Activated CD4-positive, alpha-beta T cell treated with anti-CD3 and anti-CD28 coated beads for 36 hours (primary cell): ENCODE measurements around the gene MTX1. TPM values are rescaled to one million over a fixed set of nuclear protein-coding genes. Genes with fewer than 3 reads are reported as not detected.

Experiments used
- ATAC-seq: fragments of 200-7000 bp; cut with Tn5 transposase; one replicate; pipeline ENCODE4 v1.10.0; 2021; ENCODE audit warnings: mild to moderate bottlenecking, moderate library complexity
- CTCF ChIA-PET: fragments of 350-600 bp; sonication (Branson Sonifier 250); formaldehyde crosslinking; loops from one replicate; lab custom pipeline; 2021; ENCODE audit warnings: antibody characterized with exemption; lab: Charles Lee
- POLR2A ChIA-PET: fragments of 350-600 bp; sonication (Branson Sonifier 250); formaldehyde crosslinking; loops from one replicate; lab custom pipeline; 2021; ENCODE audit warnings: antibody characterized with exemption, inconsistent platforms; lab: Charles Lee
- DNase-seq: peaks from one replicate; pipeline ENCODE4 v3.0.0-alpha.2; 2020
- H3K27ac Mint-ChIP-seq: one replicate; pipeline ENCODE4 v1.8.0; 2021; ENCODE audit warnings: mixed read lengths
- H3K27me3 Mint-ChIP-seq: one replicate; pipeline ENCODE4 v1.8.0; 2021; ENCODE audit warnings: mixed read lengths
- H3K36me3 Mint-ChIP-seq: one replicate; pipeline ENCODE4 v1.8.0; 2021; ENCODE audit warnings: low read depth, mixed read lengths
- H3K4me1 Mint-ChIP-seq: one replicate; pipeline ENCODE4 v1.8.0; 2021; ENCODE audit warnings: mixed read lengths
- H3K4me3 Mint-ChIP-seq: one replicate; pipeline ENCODE4 v1.8.0; 2021; ENCODE audit warnings: mild to moderate bottlenecking, moderate library complexity, mixed read lengths
- H3K9me3 Mint-ChIP-seq: one replicate; pipeline ENCODE4 v1.8.0; 2021; ENCODE audit warnings: low read depth, mixed read lengths
- intact Hi-C, 2 experiments: fragments of 100-400 bp; cut with DNase I in 1 of 2; cut with micrococcal nuclease in 1 of 2; formaldehyde crosslinking; loops; one replicate each; pipeline versions ENCODE4 v1.14.2 to v1.15.1; 2022 to 2024; cut with DNase I, micrococcal nuclease
- total RNA-seq, 2 experiments: library from RNA; stranded (reverse); gene quantifications; one replicate each; pipeline ENCODE4 v1.2.3, GENCODE V29; 2021

Gene MTX1
- total RNA-seq, 2 experiments from 2014 or later: 52.8 to 52.9 TPM

DNA sequence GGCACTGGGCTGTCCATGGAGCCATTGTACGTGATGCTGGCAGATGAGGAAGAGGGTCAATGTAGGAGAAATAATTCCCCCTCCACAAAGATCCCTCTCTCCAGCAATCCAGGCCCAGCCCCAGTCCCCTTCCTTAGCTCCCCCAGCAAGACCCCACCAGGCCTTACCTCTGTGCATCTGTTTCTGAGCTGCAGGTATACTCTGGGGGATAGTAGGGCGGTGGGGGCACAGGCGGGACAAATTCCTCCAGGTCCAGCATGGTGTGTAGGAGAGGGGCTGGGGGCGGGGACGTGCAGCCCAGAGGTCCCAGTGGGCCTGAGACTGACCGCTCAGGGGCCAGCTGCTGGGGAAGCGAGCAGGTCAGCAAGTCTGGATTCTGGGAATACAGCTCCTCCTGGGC lies 43.1 kb downstream of the MTX1 start:
- Mint-ChIP-seq H3K9me3 (no peaks in the 10 kb centered on the region), H3K4me3 (no peak overlapping the region), H3K4me1 (peaks cover 26% of the 10 kb centered on the region), H3K27ac (no peak overlapping the region), H3K27me3 (no peaks in the 10 kb centered on the region), H3K36me3 (peaks cover 6% of the 10 kb centered on the region)
- ATAC-seq: no peak
- no peak for DNase-seq
- CTCF ChIA-PET: interaction anchor here (0.5 to 3.5 kb wide), 40 partner anchors 8 to 686 kb away, joined by 3 to 79 read pairs (median 5); partner anchors contain the start of genes CLK2, FDPS, KRTCAP2 and MTX1
- POLR2A ChIA-PET: interaction anchor here (0.9 to 2.6 kb wide), 4 partner anchors 8 to 314 kb away, joined by 3 to 7 read pairs (median 4); partner anchors contain the start of gene CLK2
- intact Hi-C loops: no loop called here

DNA sequence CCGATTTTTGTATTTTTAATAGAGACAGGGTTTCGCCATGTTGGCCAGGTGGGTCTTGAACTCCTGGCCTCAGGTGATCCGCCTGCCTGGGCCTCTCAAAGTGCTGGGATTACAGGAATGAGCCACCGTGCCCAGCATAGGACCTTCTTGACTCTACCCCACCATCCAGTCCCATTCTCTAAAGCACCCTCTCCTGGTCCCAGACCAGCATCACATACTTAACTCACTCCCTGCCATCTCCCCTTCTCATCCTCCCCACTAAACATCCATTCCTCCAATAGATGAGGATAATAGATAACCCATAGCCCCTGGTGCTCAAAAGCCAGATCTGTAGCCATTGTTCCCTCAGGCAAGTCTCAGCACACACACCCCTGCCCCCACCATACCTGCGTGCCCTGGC lies 44.7 kb downstream of the MTX1 start:
- CTCF ChIA-PET: interaction anchor here (1.6 kb wide), 1 partner anchor 65 kb away, joined by 3 read pairs; no protein-coding TSS in a partner anchor

DNA sequence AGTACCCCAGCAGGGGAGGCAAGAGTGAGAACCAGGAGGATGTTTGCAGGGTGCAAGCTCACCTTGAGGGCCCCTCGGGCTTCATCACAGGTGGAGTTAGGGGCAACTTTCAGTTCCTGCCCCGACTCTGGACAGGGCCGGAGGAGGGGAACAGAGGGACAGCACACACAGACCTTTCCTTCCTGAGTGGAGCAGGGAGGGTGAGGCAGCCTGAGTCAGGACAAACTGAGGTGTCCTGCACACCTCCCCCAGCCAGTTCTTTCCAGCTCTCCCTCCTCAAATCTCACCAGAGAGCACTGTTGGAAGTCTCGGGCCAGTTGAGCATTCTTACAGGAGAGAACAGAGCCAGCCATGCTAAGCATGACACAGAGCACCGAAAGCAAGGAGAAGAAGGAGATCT lies 45.3 kb downstream of the MTX1 start:
- peaks cover 26% of the 10 kb centered on the region for H3K4me1 Mint-ChIP-seq
- ATAC-seq (no peak), DNase-seq (no peak)
- H3K4me3 Mint-ChIP-seq: peak overlapping the region; percentile 73
- intact Hi-C loops: no loop called here
- H3K9me3 Mint-ChIP-seq: no peaks in the 10 kb centered on the region
- POLR2A ChIA-PET: no interaction called here
- no peaks in the 10 kb centered on the region for H3K27me3 Mint-ChIP-seq
- H3K27ac Mint-ChIP-seq: no peak overlapping the region
- peaks cover 22% of the 10 kb centered on the region for H3K36me3 Mint-ChIP-seq
- CTCF ChIA-PET: interaction anchor here (1.6 kb wide), 1 partner anchor 64 kb away, joined by 3 read pairs; no protein-coding TSS in a partner anchor

More for the DNA sequence above, 44.7 kb downstream of the MTX1 start:
- H3K27me3 Mint-ChIP-seq: no peaks in the 10 kb centered on the region
- peak overlapping the region; percentile 73 for H3K4me3 Mint-ChIP-seq
- peaks cover 26% of the 10 kb centered on the region for H3K4me1 Mint-ChIP-seq
- intact Hi-C loops: no loop called here
- peaks cover 17% of the 10 kb centered on the region for H3K36me3 Mint-ChIP-seq
- POLR2A ChIA-PET: no interaction called here
- peak overlapping the region; percentile 7 for H3K27ac Mint-ChIP-seq
- ATAC-seq (no peak), DNase-seq (no peak)
- H3K9me3 Mint-ChIP-seq: no peaks in the 10 kb centered on the region

DNA sequence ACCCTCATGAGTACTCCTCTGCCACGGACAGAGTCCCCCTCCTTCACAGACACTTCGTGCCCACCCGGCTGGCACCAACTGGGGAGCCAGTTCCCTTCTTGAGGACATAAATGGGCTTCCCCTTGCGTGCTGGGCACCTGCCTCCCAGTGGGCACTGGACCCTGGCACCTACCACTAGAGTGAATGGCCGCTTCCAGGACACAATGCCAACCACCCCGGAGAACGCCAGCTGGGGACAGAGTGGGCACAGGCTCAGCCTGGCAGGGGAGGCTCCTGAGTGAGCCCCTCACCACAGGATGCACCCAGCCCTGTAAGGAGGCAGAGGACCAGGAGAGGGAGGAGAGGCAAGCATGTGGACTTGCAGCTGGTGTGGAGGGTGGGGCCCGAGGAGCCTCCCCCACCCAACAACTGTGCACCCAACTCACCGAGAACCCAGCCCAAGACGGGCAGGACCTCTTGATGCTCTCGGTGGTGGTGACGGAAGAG lies 45.8 kb downstream of the MTX1 start:
- ATAC-seq: no peak
- intact Hi-C loops: no loop called here
- DNase-seq: no peak
- Mint-ChIP-seq H3K9me3 (no peaks in the 10 kb centered on the region), H3K36me3 (peaks cover 22% of the 10 kb centered on the region), H3K4me1 (peaks cover 26% of the 10 kb centered on the region), H3K27me3 (no peaks in the 10 kb centered on the region), H3K4me3 (peak overlapping the region; percentile 73), H3K27ac (peak overlapping the region; percentile 64)
- CTCF ChIA-PET: no interaction called here
- POLR2A ChIA-PET: no interaction called here

GRCh38 chr1:155254714-155255242 lies 46.3 kb downstream of the MTX1 start:
- intact Hi-C loops: loop anchor here in 1 of 2 experiments (1.0 kb wide), 4 partner anchors 19 to 70 kb away; partner anchors contain the start of genes CLK2, FDPS and HCN3
- H3K27ac Mint-ChIP-seq: peak overlapping the region; percentile 64
- H3K27me3 Mint-ChIP-seq: no peaks in the 10 kb centered on the region
- ChIA-PET POLR2A (interaction anchor here (0.6 to 1.3 kb wide), 2 partner anchors 15 to 100 kb away, joined by 3 read pairs; no protein-coding TSS in a partner anchor), CTCF (interaction anchor here (0.9 to 1.1 kb wide), 3 partner anchors 29 to 210 kb away, joined by 3 to 4 read pairs (median 3); no protein-coding TSS in a partner anchor)
- no peak for ATAC-seq
- H3K36me3 Mint-ChIP-seq: peaks cover 24% of the 10 kb centered on the region
- H3K4me1 Mint-ChIP-seq: peaks cover 26% of the 10 kb centered on the region
- no peaks in the 10 kb centered on the region for H3K9me3 Mint-ChIP-seq
- peak overlapping the region; percentile 73 for H3K4me3 Mint-ChIP-seq
- no peak for DNase-seq

- ATAC-seq (peak; percentile 82), DNase-seq (peak; percentile 90)
- ChIA-PET CTCF (interaction anchor here (0.9 to 1.1 kb wide), 3 partner anchors 30 to 210 kb away, joined by 3 to 4 read pairs (median 3); no protein-coding TSS in a partner anchor), POLR2A (interaction anchor here (0.6 to 1.3 kb wide), 4 partner anchors 15 to 100 kb away, joined by 3 read pairs; partner anchors contain the start of gene CLK2)
- Mint-ChIP-seq H3K27me3 (no peaks in the 10 kb centered on the region), H3K27ac (peak within 1 kb of the TSS; percentile 76), H3K4me1 (peaks cover 31% of the 10 kb centered on the region), H3K9me3 (no peaks in the 10 kb centered on the region), H3K4me3 (peak within 1 kb of the TSS; percentile 73), H3K36me3 (peaks cover 30% of the 10 kb centered on the region)
- intact Hi-C loops: loop anchor here in 1 of 2 experiments (1.0 kb wide), 4 partner anchors 18 to 69 kb away; partner anchors contain the start of genes CLK2, FDPS and HCN3
Observed at GRCh38 chr1:155255243-155256007, 46.9 kb downstream of the MTX1 start, which contains the start of gene ENTREP3. Gene ENTREP3, minus strand, starts transcription at chr1:155255483. Its CDS starts 606 bp downstream, at chr1:155254877.

DNA sequence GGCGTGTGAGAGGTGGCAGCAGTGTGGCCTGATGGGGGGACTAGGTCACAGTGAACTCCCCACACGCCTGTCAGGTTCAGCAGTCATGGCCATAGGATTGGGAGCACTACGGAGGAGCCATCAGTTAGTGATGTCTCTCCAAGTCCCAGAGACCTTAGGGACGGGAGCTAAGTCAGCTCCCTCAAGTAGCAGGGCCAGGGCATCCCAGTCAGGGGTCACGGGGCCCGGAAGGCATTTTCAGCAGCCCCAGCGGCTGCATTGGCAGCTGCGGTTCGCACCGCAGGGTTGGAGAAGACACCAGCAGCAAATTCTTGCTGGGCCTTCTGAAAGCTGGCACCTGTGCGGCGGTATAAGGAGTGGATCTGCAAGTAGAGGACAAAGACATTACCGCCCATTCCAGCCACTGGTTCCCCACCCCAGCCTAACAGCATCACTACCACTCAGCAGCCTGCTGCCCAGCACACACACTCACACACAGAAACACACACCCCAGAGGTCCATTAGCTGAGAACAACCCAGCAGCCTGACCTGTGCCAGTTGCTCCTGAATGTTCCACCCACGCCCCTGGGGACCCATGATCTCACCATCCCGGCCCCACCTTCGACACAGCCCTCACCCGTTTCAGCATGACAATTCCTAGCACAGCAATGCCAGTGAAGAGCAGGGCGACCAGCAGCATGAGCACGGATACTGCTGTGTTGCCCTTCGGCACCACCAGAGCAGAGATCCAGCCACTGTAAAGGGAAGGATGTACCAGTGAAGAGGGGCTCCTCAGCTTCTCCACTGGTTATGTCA lies 47.8 kb downstream of the MTX1 start:
- no peak for DNase-seq
- intact Hi-C loops: no loop called here
- no peak for ATAC-seq
- CTCF ChIA-PET: interaction anchor here (0.7 to 1.1 kb wide), 2 partner anchors 31 to 331 kb away, joined by 3 read pairs; no protein-coding TSS in a partner anchor
- Mint-ChIP-seq H3K27me3 (no peaks in the 10 kb centered on the region), H3K9me3 (no peaks in the 10 kb centered on the region), H3K36me3 (peaks cover 33% of the 10 kb centered on the region), H3K4me1 (peaks cover 34% of the 10 kb centered on the region), H3K4me3 (peak overlapping the region; percentile 73), H3K27ac (peak overlapping the region; percentile 76)
- POLR2A ChIA-PET: interaction anchor here (1.3 kb wide), 2 partner anchors 16 to 17 kb away, joined by 3 read pairs; partner anchors contain the start of gene CLK2

GRCh38 chr1:155260276-155260675 lies 51.8 kb downstream of the MTX1 start:
- H3K36me3 Mint-ChIP-seq: peaks cover 69% of the 10 kb centered on the region
- H3K4me1 Mint-ChIP-seq: peaks cover 34% of the 10 kb centered on the region

DNA sequence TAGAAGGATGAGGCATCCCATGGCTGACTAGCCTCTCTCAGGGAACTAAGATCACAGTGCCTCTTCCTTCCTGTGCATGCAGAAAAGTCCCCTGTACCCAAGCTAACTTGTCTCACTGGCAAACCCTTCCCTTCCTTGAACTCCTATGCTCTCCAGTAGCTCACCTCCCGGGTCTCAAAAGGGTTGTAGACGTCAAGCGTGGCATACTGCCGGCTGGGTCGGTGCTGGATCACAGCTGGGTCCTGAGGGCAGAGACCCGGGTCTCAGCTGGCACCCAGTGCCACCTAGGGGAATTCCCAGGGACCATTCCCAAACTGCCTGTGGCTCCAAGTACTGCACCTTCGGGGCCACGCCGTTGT lies 53.0 kb downstream of the MTX1 start:
- DNase-seq: peak; percentile 53
- Mint-ChIP-seq H3K4me3 (peak overlapping the region; percentile 98), H3K9me3 (no peaks in the 10 kb centered on the region), H3K27me3 (no peaks in the 10 kb centered on the region), H3K4me1 (peaks cover 27% of the 10 kb centered on the region), H3K27ac (peak overlapping the region; percentile 91), H3K36me3 (peaks cover 74% of the 10 kb centered on the region)
- intact Hi-C loops: loop anchor here (5.0 kb wide), 3 partner anchors 46 to 791 kb away; partner anchors contain the start of genes FDPS (in 1 of the 2), LAMTOR2 (in 1 of the 2), UBQLN4 (in 1 of the 2) and ZBTB7B (in 1 of the 2)
- peak; percentile 56 for ATAC-seq
- POLR2A ChIA-PET: interaction anchor here (0.5 to 1.8 kb wide), 7 partner anchors 10 to 281 kb away, joined by 3 to 10 read pairs (median 3); partner anchors contain the start of genes CLK2 and FDPS
- CTCF ChIA-PET: interaction anchor here (0.5 to 4.4 kb wide), 7 partner anchors 10 to 696 kb away, joined by 3 to 47 read pairs (median 4); partner anchors contain the start of genes CLK2 and FDPS

More at GRCh38 chr1:155260276-155260675, 51.8 kb downstream of the MTX1 start:
- ChIA-PET CTCF (interaction anchor here (0.6 to 4.4 kb wide), 8 partner anchors 9 to 1197 kb away, joined by 3 to 47 read pairs (median 4); no protein-coding TSS in a partner anchor), POLR2A (interaction anchor here (0.8 to 2.1 kb wide), 3 partner anchors 9 to 63 kb away, joined by 4 to 7 read pairs (median 4); partner anchors contain the start of gene CLK2)
- no peaks in the 10 kb centered on the region for H3K9me3 Mint-ChIP-seq
- H3K4me3 Mint-ChIP-seq: peak overlapping the region; percentile 98
- peak overlapping the region; percentile 91 for H3K27ac Mint-ChIP-seq
- no peak for ATAC-seq
- no peak for DNase-seq
- H3K27me3 Mint-ChIP-seq: no peaks in the 10 kb centered on the region
- intact Hi-C loops: loop anchor here (5.0 kb wide), 3 partner anchors 47 to 792 kb away; partner anchors contain the start of genes FDPS (in 1 of the 2), LAMTOR2 (in 1 of the 2), UBQLN4 (in 1 of the 2) and ZBTB7B (in 1 of the 2)
